EH (cell line): Measurements from ENCODE around the gene BBS12.

Experiments used
- DNase-seq: peaks from one replicate; pipeline ENCODE4 v3.0.0-alpha.2; 2015; ENCODE audit warnings: low read depth

BBS12 gene

GRCh38 chr4:122715221-122715620 is 17.3 kb upstream of the BBS12 start:
- no peak for DNase-seq

- peak; percentile 74 for DNase-seq
Observed at GRCh38 chr4:122716825-122717448, 15.6 kb upstream of the BBS12 start.

GRCh38 chr4:122718281-122718680 is 14.2 kb upstream of the BBS12 start:
- no peak for DNase-seq

GRCh38 chr4:122722256-122722655 is 10.2 kb upstream of the BBS12 start:
- no peak for DNase-seq

GRCh38 chr4:122728856-122729255 is 3.6 kb upstream of the BBS12 start:
- DNase-seq = peak; percentile 27

- no peak for DNase-seq
Observed at GRCh38 chr4:122731676-122732075, 828 bp upstream of the BBS12 start.

- no peak for DNase-seq
Observed at GRCh38 chr4:122733787-122734120, 1.2 kb downstream of the BBS12 start.

GRCh38 chr4:122739174-122739573 is 6.7 kb downstream of the BBS12 start:
- DNase-seq = peak; percentile 92

- DNase-seq = no peak
Observed at GRCh38 chr4:122742933-122743829, 10.7 kb downstream of the BBS12 start.

- DNase-seq = peak; percentile 89
Observed at GRCh38 chr4:122744229-122744628, 11.7 kb downstream of the BBS12 start.

GRCh38 chr4:122746485-122746965 is 14.0 kb downstream of the BBS12 start:
- DNase-seq = peak; percentile 59

- DNase-seq = no peak
Observed at GRCh38 chr4:122747068-122747467, 14.6 kb downstream of the BBS12 start.

GRCh38 chr4:122747883-122748282 is 15.4 kb downstream of the BBS12 start:
- DNase-seq = peak; percentile 81

- DNase-seq = no peak
Observed at GRCh38 chr4:122749704-122750454, 17.4 kb downstream of the BBS12 start.

- peak; percentile 56 for DNase-seq
Observed at GRCh38 chr4:122755675-122756074, 23.2 kb downstream of the BBS12 start.

- DNase-seq = peak; percentile 57
Observed at GRCh38 chr4:122758033-122758432, 25.5 kb downstream of the BBS12 start.

- DNase-seq = peak; percentile 22
Observed at GRCh38 chr4:122759639-122760310, 27.3 kb downstream of the BBS12 start.

GRCh38 chr4:122762520-122762919 is 30.0 kb downstream of the BBS12 start:
- no peak for DNase-seq

GRCh38 chr4:122762966-122763716 is 30.6 kb downstream of the BBS12 start:
- DNase-seq = no peak

GRCh38 chr4:122764071-122764820 is 31.7 kb downstream of the BBS12 start:
- DNase-seq = peak; percentile 92

- peak; percentile 89 for DNase-seq
Observed at GRCh38 chr4:122764821-122765215, 32.3 kb downstream of the BBS12 start.
